ENCODE results near the gene PRKCB.

PRKCB gene

DNA sequence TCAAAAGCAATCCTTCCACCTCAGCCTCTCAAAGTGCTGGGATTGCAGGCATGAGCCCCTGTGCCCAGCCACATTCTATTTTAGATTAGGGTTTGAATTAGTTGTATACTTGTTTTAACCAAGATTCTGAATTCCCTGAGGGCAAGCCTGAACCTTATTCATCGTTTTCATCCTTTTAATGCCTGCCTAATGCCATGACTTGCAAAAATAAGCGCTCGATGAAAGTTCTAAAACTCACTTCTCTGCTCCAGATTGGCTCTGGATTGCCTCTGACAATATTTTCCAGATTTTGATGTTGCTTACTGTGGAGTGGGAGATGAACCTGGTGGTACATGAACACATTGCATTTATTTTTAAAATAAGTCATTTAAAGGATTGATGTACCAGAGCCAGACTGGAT is 329.5 kb downstream of the PRKCB start:
- TF ChIP-seq, protein P1, sequence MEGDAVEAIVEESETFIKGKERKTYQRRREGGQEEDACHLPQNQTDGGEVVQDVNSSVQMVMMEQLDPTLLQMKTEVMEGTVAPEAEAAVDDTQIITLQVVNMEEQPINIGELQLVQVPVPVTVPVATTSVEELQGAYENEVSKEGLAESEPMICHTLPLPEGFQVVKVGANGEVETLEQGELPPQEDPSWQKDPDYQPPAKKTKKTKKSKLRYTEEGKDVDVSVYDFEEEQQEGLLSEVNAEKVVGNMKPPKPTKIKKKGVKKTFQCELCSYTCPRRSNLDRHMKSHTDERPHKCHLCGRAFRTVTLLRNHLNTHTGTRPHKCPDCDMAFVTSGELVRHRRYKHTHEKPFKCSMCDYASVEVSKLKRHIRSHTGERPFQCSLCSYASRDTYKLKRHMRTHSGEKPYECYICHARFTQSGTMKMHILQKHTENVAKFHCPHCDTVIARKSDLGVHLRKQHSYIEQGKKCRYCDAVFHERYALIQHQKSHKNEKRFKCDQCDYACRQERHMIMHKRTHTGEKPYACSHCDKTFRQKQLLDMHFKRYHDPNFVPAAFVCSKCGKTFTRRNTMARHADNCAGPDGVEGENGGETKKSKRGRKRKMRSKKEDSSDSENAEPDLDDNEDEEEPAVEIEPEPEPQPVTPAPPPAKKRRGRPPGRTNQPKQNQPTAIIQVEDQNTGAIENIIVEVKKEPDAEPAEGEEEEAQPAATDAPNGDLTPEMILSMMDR (IDR thresholded peaks at IDR 0.05; ENCODE audit: low read depth, low read length, poor library complexity, severe bottlenecking), result no peak
- Histone ChIP-seq H3K4me2 (ENCODE audit: low read length) (no peak overlapping the region), H3K9me3 (ENCODE audit: control insufficient read depth, insufficient read depth, low read length) (no peaks in the 10 kb centered on the region), H3K27me3 (ENCODE audit: control insufficient read depth, low read length) (no peaks in the 10 kb centered on the region; the same call in 1 of the 2 replicates), H4K20me1 (ENCODE audit: control insufficient read depth, insufficient read depth, low read depth, low read length) (no peaks in the 10 kb centered on the region), H3K4me3 (ENCODE audit: low read length) (no peak overlapping the region), H3K4me1 (ENCODE audit: control insufficient read depth, low read length) (no peaks in the 10 kb centered on the region), H3K9me2 (replicated peaks; ENCODE audit: control insufficient read depth, low read length) (no peaks in the 10 kb centered on the region), H3K36me3 (ENCODE audit: control insufficient read depth, low read length) (no peaks in the 10 kb centered on the region), H3F3A (ENCODE audit: control insufficient read depth, insufficient read depth) (no peaks in the 10 kb centered on the region), H3K79me2 (ENCODE audit: control insufficient read depth, low read length) (no peaks in the 10 kb centered on the region), H3K27ac (ENCODE audit: low read depth, low read length) (no peak overlapping the region)

DNA sequence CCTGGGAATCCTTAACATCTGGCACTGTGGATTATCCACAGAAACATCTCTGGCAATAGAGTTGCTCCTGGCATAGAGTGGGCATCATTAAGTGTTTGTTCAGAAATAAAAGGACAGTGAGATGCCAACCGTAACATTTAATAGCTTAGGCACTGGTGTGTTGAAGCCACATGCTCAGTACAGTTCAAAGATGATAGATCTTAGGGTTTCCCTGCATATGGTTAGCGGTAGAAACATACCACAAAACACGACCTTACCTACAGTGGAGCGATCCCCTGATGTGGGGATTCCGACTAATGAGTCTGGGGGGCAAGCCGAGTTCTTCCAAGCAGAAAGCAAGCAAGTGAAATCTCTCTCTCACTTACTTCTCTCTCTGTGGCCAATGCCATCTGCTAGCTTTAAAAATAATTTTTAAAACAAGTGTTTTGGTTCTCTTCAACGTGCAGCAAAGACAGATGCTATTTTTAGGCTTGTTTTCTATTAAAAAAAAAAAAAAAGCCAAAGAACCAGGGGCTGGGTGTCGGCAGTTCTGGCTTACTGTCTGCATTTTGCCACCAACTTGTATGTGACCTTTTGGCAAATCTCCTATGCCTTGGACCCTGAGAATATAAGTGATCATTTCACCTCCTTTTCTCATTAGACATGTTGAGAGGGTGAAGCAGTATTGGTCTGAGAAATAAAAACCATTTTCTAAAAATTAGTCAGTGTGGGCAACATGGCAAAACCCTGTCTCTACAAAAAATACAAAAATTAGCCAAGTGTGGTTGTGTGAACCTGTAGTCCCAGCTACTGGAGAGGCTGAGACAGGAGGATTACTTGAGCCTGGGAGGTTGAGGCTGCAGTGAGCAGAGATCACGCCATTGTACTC is 331.1 kb downstream of the PRKCB start:
- Histone ChIP-seq H3K36me3 (ENCODE audit: control insufficient read depth, low read length) (no peaks in the 10 kb centered on the region), H3K27me3 (ENCODE audit: control insufficient read depth, low read length) (no peaks in the 10 kb centered on the region; the same call in 1 of the 2 replicates), H3K9me3 (ENCODE audit: control insufficient read depth, insufficient read depth, low read length) (no peaks in the 10 kb centered on the region), H3K9me2 (replicated peaks; ENCODE audit: control insufficient read depth, low read length) (no peaks in the 10 kb centered on the region), H3K4me1 (ENCODE audit: control insufficient read depth, low read length) (no peaks in the 10 kb centered on the region), H3K79me2 (ENCODE audit: control insufficient read depth, low read length) (no peaks in the 10 kb centered on the region), H3K4me3 (ENCODE audit: low read length) (no peak overlapping the region), H4K20me1 (ENCODE audit: control insufficient read depth, insufficient read depth, low read depth, low read length) (no peaks in the 10 kb centered on the region), H3K27ac (ENCODE audit: low read depth, low read length) (no peak overlapping the region), H3F3A (ENCODE audit: control insufficient read depth, insufficient read depth) (no peaks in the 10 kb centered on the region), H3K4me2 (ENCODE audit: low read length) (no peak overlapping the region)
- TF ChIP-seq EZH2phosphoT487 (IDR thresholded peaks at IDR 0.05; ENCODE audit: borderline replicate concordance, low read length), result no peak
- TF ChIP-seq, protein P1 (IDR thresholded peaks at IDR 0.05; ENCODE audit: low read depth, low read length, poor library complexity, severe bottlenecking), result no peak

DNA sequence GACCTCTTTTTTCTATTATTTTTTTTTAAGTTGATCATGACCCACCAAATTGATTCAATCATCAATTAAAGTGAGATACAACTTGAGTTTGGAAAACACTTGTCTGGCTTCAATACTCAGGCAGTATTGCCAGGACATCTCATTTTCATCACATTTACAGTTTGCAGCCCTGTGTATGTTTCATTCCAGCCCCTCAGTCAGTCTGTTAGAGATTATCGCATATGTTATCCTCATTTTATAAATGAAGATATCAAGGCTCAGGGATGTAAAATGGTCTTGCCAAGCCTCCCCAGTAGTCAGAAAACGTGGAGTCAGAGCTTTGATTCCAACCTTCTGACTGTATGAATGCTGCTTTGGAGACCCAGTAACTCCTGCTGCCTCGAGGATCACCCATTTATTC is 333.1 kb downstream of the PRKCB start:
- no peaks in the 10 kb centered on the region for H3K79me2 ChIP-seq (ENCODE audit: control insufficient read depth, low read length)
- no peaks in the 10 kb centered on the region; the same call in 1 of the 2 replicates for H3K27me3 ChIP-seq (ENCODE audit: control insufficient read depth, low read length)
- no peak overlapping the region for H3K4me3 ChIP-seq (ENCODE audit: low read length)
- H3K9me3 ChIP-seq (ENCODE audit: control insufficient read depth, insufficient read depth, low read length), result no peaks in the 10 kb centered on the region
- TF ChIP-seq, protein P1 (IDR thresholded peaks at IDR 0.05; ENCODE audit: low read depth, low read length, poor library complexity, severe bottlenecking), result no peak
- no peak for TF ChIP-seq EZH2phosphoT487 (IDR thresholded peaks at IDR 0.05; ENCODE audit: borderline replicate concordance, low read length)
- H3K27ac ChIP-seq (ENCODE audit: low read depth, low read length), result no peak overlapping the region
- H4K20me1 ChIP-seq (ENCODE audit: control insufficient read depth, insufficient read depth, low read depth, low read length), result no peaks in the 10 kb centered on the region
- no peaks in the 10 kb centered on the region for H3K36me3 ChIP-seq (ENCODE audit: control insufficient read depth, low read length)
- no peak overlapping the region for H3K4me2 ChIP-seq (ENCODE audit: low read length)
- no peaks in the 10 kb centered on the region for H3F3A ChIP-seq (ENCODE audit: control insufficient read depth, insufficient read depth)
- no peaks in the 10 kb centered on the region for H3K9me2 ChIP-seq (replicated peaks; ENCODE audit: control insufficient read depth, low read length)
- H3K4me1 ChIP-seq (ENCODE audit: control insufficient read depth, low read length), result no peaks in the 10 kb centered on the region
